HUDEP-2 (cell line): ENCODE data around the gene UBXN10.
A peak's percentile ranks its signal among the peaks of the same experiment; 100 is the strongest.
"Not testable (repeated sequence)": the region's sequence is repeated elsewhere in the genome, so short reads cannot be mapped to it uniquely, and the experiment has no call there.

ENCODE experiments used
- DNase-seq, 76 experiments: peaks; one replicate each; lab custom pipeline; 2025; ENCODE audit not compliant: unreplicated experiment in 76 of 76; lab: John Stamatoyannopoulos, UW

UBXN10 gene

DNA sequence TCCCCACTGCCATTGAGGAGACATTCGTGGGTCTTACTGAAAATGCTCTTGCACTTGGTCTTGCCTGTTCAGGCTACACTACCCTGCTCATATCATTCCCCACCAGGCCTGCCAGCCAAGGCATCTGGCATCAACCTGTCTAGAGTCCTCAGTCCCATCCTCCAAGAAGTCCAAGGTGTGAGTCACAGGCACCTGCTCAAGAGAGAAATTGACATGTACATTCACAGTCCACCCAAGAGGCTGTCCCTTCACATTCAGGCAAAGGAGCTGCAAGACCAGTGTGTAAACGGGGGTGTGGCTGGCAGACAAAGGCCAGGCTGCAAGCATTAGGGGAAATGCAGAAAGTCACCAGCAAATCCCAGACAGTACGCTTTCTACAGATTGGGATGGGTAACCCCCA is 13.5 kb downstream of the UBXN10 start:
- peak in 70 of 76 experiments; percentile 12 to 87 (median 62) for DNase-seq

DNA sequence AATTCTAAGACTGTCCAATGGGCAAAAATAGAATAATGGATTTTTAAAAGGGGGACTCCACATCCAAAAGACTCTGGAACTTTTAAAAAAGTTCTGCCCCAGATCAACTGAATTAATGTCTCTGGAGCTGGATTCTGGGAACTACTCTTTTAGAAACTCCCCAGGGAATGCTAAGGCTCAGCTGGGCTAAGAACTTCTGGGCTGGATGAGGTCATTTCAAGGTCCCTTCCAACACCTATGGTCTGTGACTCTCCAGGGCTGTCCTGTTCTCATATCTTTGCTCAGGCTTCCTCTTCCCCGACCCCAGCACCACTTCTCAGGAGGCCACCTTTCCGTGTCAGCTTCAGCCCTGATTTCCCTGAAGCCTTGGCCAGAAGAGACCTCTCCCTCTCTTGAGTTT is 13.9 kb downstream of the UBXN10 start:
- DNase-seq, result no peak

DNA sequence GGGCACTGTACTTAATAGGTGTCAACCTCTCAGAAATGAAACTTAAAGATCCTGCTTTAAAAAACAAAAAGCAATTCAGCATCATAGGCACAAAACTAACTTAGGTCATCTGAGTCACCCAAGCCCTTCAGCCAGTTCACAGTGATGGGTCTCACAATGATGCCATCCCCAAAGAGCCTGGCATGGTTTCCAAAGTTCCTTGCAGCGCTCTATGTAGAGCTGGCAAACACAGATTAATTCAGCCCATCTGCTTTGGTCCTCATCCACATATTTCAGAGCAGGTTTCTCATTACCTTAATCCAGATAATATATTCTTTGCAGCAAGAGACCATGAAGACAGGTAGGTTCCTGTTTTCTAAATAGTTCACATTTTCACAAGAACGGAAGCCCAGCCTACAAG is 15.1 kb downstream of the UBXN10 start:
- DNase-seq, result no peak

DNA sequence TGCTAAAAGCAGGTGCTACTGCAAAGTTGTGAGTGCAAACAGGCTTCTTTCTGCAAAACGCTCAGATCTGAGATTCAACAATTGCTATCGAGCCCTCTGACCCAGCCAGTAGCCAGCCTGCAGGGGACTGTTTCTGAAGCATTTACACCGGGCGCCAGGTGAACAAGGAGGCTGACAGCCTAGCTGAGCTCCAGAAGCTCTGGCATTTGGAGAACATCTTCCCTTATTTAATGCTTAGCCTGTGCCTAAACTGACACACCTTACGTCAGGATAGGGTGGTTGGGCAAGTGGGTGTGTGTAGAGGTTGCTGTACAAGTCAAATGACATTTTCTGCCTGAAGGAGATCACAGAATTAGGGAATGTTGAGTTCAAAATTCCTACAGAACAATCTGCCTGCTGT is 16.3 kb downstream of the UBXN10 start:
- DNase-seq, result no peak

DNA sequence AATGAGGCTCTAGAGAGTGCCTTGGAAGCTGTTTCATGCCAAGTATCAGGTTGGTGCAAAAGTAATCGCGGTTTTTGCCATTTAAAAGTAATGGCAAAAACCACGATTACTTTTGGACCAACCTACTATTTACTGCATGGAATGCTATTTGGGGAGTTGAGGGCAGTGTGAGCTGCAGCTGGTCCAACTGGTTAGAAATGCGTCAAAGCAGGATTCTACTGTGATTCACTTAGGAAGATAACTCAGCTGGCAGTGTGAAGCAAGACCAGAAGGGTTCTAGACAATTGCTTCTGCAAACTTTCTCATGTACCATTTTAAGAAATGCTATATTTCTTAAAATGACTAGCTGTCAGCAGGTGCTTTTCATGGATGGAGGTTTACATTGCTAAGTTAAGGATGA is 21.6 kb downstream of the UBXN10 start:
- no peak for DNase-seq

DNA sequence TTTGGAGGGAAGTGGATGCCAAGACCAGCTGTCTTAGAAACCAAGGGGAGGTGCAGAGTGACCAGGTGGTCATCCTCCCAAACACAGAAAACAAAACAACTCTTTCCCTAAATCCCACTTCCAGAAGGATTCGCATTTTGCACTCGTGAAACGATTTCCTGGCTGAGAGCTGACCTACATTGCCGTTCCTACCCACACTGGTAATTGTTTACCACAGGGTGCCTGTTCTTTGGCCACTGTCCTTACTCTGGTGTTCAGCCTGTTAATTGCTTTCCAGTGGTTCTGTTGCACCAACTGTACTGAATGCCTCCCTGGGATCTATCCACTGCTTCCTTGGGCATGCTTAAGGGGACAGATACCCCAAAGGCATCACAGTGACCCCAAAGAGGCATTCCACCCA is 23.6 kb downstream of the UBXN10 start:
- no peak for DNase-seq

DNA sequence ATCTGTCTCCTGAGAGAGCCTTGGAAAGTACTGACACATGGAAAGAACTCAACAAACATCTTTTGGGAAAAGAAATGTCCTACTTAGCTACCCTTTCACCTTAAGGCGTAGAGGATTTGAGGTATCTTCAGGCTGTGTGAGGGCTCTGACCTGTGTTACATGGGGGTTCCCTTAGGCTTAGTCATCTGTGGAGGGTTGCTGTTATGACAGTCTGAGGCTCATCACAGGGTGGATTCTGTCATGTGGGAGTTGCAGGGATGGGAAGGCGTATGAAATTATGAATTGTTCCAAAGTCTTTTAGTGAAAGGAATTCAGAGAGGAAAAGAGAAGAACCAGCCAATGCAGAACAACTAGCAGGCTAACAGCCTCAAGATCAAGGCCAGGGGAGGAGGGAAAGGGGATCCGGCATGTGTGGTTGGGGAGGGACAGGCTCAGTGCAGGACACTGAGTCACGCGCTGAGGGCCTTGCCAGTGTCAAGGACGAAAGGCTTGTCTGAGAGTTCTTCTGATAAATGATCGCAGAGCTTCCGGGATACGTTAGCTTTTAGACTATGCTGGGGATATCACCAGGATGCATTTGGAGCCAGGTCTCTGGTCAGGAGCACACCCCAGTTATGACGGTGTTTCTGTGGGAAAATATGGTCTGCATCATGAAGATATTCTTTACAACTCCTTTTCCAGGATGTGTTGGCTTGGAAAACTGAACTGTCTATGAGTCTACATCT is 25.0 kb downstream of the UBXN10 start:
- DNase-seq, result no peak

DNA sequence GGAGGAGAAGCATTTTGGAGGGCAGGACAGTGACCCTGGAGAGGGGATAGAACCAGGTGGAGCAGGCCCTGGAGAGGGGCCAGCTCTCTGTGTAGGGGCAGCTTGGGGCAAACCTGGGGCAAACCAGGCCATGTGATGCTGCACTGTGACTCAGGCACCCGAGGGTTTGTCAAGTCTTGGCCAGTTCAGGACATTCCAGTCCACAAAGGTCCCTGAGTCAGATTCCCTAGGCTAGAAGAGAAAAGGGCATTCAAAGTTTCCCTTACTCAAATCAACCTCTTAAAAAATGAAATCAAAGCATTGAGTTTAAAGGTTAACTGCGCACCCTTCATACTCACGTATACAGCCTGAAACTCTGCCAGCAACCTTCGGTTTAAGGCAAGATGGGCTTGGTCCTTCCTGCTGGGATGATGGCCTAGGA is 25.6 kb downstream of the UBXN10 start:
- DNase-seq, result no peak

DNA sequence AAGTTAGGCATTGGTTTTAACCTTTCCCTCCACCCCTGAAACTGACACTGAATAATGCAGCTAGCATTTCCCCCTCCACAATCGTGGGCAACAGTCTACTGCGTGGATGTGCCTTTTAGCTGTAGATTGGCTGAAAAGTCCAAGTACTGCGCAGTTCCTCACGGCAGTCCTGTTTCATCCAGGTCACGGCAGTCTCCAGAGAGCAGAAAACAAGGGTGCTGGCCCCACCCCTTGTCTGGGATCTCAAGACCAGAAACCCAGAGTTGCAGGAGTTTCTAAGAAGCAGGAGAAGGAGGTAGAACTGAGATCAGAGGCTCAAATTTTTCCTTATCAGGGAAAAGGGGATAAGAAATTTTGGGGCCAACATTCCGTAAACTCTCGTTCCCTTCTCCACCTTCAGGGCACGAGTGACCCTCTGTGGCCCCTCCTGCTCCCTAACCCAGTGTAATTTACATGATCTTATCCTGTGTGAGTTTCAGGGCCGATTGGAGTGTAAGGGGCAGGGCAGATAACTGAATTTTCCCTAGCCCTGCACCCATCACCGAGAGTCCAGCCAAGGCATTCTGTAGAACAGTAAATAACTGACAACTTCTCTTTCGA is 26.3 kb downstream of the UBXN10 start:
- peak in 3 of 76 experiments; percentile 26 to 36 (median 28) for DNase-seq

DNA sequence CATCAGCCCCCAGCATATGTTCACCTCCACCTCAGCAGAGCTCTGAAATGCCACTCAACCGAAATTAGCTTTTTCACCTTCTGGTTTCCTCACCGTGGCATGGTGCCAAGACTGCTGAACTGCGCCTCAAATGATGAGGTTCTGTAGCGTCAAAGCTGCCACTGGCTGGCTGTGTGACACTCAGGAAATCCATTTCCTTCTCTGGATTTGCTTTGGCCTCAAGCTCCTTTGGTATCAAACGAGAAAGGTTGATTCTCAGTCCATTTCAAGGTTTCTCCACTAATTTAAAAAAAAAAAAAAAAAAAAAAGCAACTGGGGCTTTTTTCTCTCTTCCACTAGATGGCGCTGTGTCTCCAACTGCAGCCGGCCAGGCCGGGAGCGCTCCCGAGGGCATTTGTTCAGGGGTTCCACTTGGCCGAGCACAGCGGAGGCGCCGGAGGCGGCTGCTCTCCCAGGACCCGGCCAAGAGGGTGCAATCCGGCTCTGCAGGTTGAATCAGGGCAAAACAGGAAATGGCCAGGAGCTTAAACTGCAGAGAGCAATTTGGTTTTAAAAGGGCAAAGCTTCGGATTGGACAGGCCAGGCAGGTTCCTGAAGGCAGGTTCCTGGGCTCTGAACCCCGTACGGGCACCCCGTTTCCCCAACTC is 26.9 kb downstream of the UBXN10 start:
- DNase-seq, result peak in 66 of 76 experiments; percentile 5 to 77 (median 48)

DNA sequence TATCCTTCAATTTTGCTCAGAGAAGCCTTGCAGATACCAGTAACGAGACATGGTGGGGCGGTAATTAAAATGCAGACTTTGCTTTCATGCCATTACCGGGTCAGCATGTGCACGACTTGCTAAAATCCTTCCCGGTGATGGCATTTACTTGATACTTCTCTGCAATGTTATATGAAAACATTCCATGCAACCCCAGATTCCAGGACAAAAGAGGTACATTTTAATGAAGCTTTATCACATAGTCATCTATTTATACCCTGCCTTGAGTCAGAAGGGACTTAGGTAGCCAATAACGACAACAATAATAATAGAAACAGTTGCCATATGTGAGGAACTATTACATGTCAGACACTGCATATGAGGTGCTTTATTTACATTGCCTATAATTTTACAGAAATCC is 29.8 kb downstream of the UBXN10 start:
- DNase-seq, result no peak

DNA sequence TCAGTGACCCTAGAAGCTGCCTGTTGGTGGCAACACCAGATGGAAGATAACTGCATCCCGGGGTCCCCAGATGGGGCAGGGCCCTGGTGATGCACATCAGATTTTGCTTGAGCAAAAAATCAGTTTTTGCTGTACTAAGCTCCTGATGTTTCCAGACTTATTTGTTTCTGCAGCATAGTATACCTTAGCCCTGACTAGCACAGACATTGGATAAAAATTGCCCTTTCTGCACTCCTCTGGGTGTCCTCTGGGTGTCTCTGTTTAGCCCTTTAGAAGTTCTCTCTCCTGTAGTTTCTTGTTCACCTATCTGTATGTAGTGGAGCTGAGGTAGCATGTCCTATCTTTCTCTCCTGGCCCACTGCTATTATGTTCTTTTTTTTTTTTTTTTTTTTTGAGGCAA is 30.7 kb downstream of the UBXN10 start:
- DNase-seq, result peak in 20 of 76 experiments; percentile 3 to 50 (median 23)

DNA sequence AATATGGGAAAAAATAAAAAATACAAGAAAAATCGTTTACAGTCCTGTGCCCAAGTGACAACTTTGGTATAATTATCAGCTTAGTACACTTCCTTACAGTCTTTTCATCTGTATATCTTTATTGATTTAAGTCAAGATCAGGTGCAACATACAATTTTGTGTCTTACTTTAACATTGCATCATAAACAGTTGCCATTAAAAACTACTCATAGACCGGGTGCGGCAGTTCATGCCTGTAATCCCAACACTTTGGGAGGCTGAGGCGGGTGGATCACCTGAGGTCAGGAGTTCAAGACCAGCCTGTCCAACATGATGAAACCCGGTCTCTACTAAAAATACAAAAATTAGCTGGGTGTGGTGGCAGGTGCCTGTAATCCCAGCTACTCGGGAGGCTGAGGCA is 33.2 kb downstream of the UBXN10 start:
- not testable (repeated sequence) for DNase-seq

DNA sequence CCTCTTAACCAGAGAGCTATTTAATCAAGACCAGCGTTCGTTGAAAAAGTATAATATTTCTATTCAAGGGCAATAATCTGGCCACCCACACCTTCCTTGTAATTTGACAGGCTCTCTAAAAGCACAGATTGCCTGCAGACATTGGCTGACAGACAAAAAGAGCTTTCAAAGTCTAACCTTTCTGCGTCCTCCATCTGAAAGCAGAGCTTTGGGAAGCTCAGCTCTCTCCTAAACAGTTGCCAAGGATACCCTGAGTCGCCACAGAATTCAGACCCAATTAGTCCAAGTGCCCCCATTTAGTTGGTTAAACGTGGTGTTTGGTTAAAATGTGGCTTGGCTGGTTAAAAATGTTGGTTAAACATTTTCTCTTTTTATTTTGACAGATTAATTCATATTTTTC is 34.1 kb downstream of the UBXN10 start:
- no peak for DNase-seq

DNA sequence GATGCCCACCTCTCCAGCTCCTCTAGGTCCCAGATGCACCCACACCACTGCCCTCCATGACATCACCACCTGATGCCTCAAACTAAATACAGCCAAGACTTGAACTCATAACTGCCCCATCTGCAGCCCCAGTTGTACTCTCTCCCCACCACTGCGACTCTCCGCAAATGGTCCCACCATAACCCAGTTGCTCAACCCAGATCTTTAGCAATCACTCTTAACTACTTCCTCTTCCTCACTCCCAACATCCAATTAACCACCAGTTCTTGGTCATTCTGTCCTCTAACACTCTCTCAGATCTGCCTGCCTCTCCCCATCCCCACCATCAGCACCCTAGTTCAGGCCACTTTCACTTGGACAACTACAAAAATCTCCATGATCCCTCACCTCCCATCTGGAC is 37.2 kb downstream of the UBXN10 start:
- no peak for DNase-seq

DNA sequence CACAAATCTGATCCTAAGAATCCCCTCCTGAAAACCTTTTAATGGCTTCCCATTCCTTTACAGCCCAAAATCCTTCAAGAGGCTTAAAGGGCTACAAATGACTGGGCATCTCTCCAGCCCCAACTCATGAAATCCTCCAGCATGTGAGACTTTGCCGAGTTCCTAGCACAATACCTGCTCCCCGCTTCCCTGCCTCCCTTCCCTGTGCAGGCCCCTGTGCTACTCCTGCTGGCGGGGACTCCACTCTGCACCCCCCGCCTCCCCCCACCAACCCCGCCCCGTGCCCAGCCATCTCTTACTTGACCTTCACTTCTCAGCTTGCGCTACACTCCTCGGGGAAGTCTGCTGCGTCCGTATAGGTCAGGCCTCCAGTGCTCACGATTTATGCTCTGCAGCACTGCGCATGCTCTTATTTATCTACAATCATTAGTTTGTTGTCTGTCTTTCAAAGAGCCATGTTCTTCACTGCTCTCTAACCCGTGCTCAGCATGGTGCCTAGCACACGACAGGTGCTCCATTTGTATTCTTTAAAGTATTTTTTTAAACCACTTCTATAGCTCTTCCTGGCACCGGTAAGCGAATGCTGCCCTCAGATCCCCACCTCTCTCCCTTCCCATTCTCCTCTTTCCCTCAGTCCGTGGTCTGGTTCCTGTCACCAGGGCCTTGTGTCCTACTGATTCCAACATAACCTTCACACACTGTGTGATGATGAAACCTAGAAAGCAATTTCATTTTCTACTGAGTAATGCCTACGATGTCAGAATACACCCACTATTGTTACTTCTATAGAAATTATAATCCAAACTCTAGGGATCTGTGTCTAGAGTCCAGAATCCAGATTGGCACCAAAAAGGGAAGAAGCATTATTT is 37.9 kb downstream of the UBXN10 start:
- DNase-seq, result no peak

DNA sequence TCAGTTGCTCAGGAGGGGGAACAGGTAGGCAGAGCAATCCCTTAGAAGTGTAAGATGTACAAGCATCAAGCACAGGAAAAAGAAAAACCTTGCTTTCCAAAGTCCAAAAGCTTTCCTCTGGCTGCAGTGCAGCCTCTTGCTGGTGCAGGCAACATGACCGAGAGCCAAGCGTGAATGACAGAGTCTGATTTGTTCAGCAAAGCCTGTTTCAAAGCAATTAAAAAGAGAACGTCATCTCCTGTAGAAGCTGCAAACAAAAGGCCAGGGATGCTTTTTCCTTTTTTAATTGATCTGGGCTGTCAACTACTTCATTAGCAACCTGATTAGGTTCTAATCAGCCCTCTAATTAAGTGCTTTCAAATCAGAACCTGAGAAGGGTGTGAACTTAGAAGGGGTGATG is 38.6 kb downstream of the UBXN10 start:
- no peak for DNase-seq

DNA sequence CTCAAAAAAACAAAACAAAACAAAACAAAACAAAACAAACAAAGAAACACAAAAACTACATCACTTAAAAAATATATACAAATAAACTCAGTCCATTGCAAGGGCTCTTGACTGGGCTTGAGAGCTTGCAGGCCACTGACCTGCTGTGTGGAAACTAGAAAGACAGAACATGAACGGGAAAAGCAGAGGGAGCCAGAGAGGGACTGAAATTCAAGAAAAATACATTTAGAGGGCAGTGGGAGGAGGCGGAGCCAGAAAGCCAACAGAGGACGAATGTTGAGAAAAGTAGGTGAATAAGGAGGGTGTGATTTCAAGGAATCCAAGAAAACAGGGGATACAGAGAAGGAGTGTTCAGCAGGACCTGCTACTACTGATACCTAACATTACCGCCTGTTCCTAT is 41.8 kb downstream of the UBXN10 start:
- DNase-seq, result no peak

DNA sequence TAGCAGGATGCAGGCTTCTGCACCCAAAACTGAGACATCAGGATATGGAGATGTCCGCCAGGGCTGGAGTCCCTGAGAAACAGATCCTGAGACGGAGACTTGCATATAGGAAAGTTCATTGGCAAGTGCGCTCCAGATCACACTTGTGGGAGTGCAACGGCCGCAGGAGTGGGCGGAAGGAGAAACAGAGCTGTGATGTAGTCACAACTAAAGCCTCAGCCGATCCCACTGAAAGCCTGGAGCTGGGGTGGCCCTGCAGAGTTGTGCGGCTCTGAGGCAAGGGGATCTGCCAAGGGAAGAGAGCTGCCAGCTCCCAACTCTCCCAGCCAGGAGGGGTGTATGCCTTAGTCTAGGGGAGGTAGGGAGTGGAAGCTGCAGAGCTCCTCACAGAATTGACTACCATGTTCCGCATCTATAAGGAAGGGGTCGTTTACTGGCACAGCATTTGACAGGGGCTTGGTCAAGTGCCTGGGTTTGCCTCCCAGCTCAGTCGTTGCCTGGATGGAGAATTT is 42.5 kb downstream of the UBXN10 start:
- no peak for DNase-seq

DNA sequence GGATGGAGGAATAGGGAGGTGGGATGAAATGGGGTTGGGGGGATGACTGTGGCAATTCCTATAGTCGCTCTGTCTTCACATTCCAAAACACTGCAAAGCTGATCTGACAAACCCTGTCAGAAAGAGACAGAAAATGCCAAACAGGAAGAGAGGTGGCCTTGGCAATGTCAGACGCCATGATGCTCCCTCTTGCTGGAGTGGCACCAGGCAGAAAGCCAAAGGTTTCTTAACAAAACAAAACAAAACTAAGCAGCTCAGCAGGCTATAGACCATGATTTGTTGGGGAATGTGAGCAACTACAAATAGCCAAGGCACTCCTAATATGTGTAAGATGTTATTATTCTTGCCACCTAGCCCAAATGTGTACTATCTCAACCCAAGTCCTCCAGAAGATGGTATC is 43.3 kb downstream of the UBXN10 start:
- DNase-seq, result no peak

DNA sequence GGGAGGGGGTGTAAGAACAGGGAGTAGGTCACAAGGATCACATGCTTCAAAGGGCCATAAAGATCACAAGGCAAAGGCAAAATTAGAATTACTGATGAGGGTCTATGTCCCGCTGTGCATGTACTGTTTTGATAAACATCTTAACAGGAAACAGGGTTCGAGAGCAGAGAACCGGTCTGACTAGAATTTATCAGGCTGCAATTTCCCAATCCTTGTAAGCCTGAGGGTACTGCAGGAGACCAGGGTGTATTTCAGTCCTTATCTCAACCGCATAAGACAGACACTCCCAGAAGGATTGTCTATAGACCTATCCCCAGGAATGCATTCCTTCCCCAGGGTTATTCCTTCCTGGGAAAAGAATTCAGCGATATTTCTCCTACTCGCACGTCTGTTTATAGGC is 46.7 kb downstream of the UBXN10 start:
- DNase-seq, result not testable (repeated sequence)
